ENCODE data around the gene ZAP70. TPM values are rescaled to one million over a fixed set of nuclear protein-coding genes. Genes with fewer than 3 reads are reported as not detected.

ZAP70 gene
- total and polyA plus RNA-seq, 2 donors (not counting 1 experiment from before 2014, with no cell fraction given), result not detected

DNA sequence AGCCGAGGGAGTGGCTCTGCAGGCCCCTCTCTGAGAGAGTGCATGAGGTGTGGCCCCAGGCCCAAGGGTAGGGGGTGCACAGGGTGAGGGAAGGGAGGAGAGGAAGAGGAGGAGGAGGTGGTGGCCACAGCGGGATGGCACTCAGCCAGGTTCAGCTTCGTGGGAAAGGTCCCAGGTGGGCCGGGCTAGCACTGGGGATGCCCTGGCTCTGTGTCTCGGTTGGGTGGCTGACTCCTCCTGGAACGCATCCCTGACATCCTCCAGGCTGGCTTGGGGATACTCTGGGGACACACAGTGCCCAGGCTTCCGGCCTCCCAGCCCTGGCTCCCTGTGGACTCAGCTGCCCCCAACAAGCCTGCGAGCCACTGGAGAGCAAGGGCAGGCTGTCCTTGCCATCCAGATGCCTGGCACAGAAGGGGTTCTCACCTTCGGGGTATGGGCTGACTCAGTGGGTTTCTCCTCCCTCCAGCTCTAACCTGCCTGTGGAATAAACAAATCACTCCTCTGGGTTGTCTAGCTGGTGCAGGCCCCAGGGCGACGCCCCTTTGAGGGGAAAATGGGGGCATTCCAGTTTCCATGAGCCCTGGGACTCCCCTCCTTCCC, 582 bp upstream of the ZAP70 start:
- H3K27me3 ChIP-seq (ENCODE audit: control insufficient read depth, insufficient read depth, low read length), result peaks cover 6% of the 10 kb centered on the region
- no peaks in the 10 kb centered on the region for H3K9me3 ChIP-seq (ENCODE audit: control insufficient read depth, insufficient read depth, low read depth, low read length)
- H3K4me2 ChIP-seq (ENCODE audit: extremely low read depth, insufficient read depth, low read length), result no peak overlapping the region
- no peak for TF ChIP-seq EZH2 (IDR thresholded peaks at IDR 0.05; ENCODE audit: low read length, missing control alignments)
- TF ChIP-seq CTCF (conservative IDR thresholded peaks at IDR 0.05 in 1 of 2, IDR thresholded peaks at IDR 0.05 in 1 of 2; ENCODE audit: low read depth in 1 of 2, low read length in 2 of 2), result no peak
- H2AFZ ChIP-seq (ENCODE audit: low read length), result no peak overlapping the region
- DNase-seq (ENCODE audit: low read depth in 2 of 2), result no peak
- H3K9ac ChIP-seq (ENCODE audit: insufficient read depth, low read length), result no peak overlapping the region
- no peak overlapping the region for H3K27ac ChIP-seq (ENCODE audit: insufficient read depth, low read length)
- H3K4me1 ChIP-seq (ENCODE audit: control insufficient read depth, extremely low read depth, insufficient read depth, low read length), result no peaks in the 10 kb centered on the region
- H4K20me1 ChIP-seq (ENCODE audit: control insufficient read depth, extremely low read depth, insufficient read depth, low read length), result no peaks in the 10 kb centered on the region
- no peak overlapping the region for H3K4me3 ChIP-seq (replicated peaks in 1 of 4; ENCODE audit: control extremely low read depth in 1 of 4, insufficient read depth in 1 of 4, low read depth in 3 of 4, low read length in 4 of 4)
- no peaks in the 10 kb centered on the region for H3K36me3 ChIP-seq (ENCODE audit: control insufficient read depth, insufficient read depth, low read length)
- no peaks in the 10 kb centered on the region for H3K79me2 ChIP-seq (ENCODE audit: control insufficient read depth, insufficient read depth, low read length)

DNA sequence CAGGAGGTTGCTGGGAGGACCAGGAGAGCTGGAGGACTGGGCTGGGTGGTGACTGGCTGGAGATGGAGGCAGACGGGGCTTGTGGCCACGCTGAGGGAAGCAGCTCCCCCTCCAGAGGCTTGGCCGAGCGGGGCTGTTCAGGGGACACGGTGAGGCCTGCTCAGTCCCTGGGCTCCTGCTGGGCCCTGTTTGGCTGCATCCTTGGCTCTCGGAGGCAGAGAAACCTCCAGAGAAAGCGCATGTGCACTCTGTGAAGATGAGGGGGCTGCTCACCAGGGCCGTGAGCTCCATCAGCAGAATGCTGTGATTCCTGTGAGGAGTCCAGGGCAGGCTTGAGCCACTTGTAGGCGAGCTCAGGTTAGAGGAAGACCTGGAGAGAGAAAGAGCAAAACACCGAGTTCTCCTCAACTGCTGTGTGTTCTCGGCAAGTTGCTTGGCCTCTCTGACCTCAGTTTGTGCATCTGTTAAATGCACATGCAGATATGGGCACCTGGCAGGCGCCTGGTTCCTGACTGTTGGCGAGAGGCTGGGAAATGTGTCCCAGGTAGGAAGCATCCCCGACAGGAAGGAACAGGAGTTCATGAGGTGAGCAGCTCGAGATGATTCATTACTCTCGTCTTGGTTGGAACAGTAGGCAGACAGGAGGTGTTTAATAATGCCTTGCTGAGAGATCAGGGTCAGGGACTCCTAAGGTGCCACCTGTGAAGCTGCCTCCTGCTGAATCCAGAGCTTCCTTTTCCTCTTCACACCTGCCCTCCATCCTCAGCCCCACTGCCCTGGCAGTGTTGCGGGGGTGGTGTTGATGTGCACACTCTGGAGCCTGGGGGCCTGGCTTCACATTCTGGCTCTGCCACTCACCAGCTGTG, 941 bp downstream of the ZAP70 start:
- Histone ChIP-seq H3K27me3 (ENCODE audit: control insufficient read depth, insufficient read depth, low read length) (no peaks in the 10 kb centered on the region), H3K4me2 (ENCODE audit: extremely low read depth, insufficient read depth, low read length) (no peak overlapping the region), H4K20me1 (ENCODE audit: control insufficient read depth, extremely low read depth, insufficient read depth, low read length) (no peaks in the 10 kb centered on the region), H3K79me2 (ENCODE audit: control insufficient read depth, insufficient read depth, low read length) (no peaks in the 10 kb centered on the region), H3K9me3 (ENCODE audit: control insufficient read depth, insufficient read depth, low read depth, low read length) (no peaks in the 10 kb centered on the region), H3K27ac (ENCODE audit: insufficient read depth, low read length) (no peak overlapping the region), H3K4me1 (ENCODE audit: control insufficient read depth, extremely low read depth, insufficient read depth, low read length) (no peaks in the 10 kb centered on the region), H3K9ac (ENCODE audit: insufficient read depth, low read length) (no peak overlapping the region), H3K4me3 (replicated peaks in 1 of 4; ENCODE audit: control extremely low read depth in 1 of 4, insufficient read depth in 1 of 4, low read depth in 3 of 4, low read length in 4 of 4) (no peak overlapping the region), H3K36me3 (ENCODE audit: control insufficient read depth, insufficient read depth, low read length) (no peaks in the 10 kb centered on the region), H2AFZ (ENCODE audit: low read length) (no peak overlapping the region)
- DNase-seq (ENCODE audit: low read depth in 2 of 2), result no peak
- TF ChIP-seq CTCF (conservative IDR thresholded peaks at IDR 0.05 in 1 of 2, IDR thresholded peaks at IDR 0.05 in 1 of 2; ENCODE audit: low read depth in 1 of 2, low read length in 2 of 2) (no peak), EZH2 (IDR thresholded peaks at IDR 0.05; ENCODE audit: low read length, missing control alignments) (no peak)

DNA sequence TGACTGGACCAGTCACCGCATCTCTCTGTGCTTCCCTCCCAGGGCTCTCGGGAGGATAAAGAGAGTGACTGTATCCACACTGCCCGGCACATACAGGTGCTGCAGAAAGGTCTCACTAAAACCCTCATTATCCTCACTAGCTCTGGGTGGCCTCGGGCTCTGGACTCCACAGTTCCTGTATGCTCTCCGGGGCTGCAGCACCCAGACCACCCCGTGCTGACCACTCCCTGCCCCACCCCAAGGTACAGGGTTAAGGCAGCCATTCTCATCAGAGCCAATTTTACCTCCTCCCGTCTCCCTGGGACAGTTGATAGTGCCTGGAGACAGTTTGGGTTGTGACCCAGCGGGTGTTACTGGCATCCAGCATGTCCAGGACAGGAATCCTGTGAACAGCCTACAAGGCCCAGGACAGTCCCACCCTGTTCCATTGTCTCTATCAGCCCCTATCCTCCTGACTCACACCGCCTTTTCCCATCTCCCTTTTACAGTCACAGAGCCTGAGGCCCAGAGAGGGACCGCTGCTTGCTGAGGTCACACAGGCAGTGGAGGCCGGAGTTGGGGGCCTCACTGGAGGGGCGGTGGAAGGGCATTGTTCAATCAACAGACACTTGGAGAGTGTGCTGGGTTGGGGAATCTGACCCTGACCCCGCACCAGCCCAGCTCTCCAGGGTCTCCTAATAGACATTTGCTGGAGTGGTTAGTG, 1.7 kb downstream of the ZAP70 start:
- Histone ChIP-seq H3K4me3 (replicated peaks in 1 of 4; ENCODE audit: control extremely low read depth in 1 of 4, insufficient read depth in 1 of 4, low read depth in 3 of 4, low read length in 4 of 4) (no peak overlapping the region), H3K9ac (ENCODE audit: insufficient read depth, low read length) (no peak overlapping the region), H3K79me2 (ENCODE audit: control insufficient read depth, insufficient read depth, low read length) (no peaks in the 10 kb centered on the region), H4K20me1 (ENCODE audit: control insufficient read depth, extremely low read depth, insufficient read depth, low read length) (no peaks in the 10 kb centered on the region), H2AFZ (ENCODE audit: low read length) (no peak overlapping the region), H3K4me1 (ENCODE audit: control insufficient read depth, extremely low read depth, insufficient read depth, low read length) (no peaks in the 10 kb centered on the region), H3K9me3 (ENCODE audit: control insufficient read depth, insufficient read depth, low read depth, low read length) (no peaks in the 10 kb centered on the region), H3K4me2 (ENCODE audit: extremely low read depth, insufficient read depth, low read length) (no peak overlapping the region), H3K27ac (ENCODE audit: insufficient read depth, low read length) (no peak overlapping the region), H3K36me3 (ENCODE audit: control insufficient read depth, insufficient read depth, low read length) (no peaks in the 10 kb centered on the region), H3K27me3 (ENCODE audit: control insufficient read depth, insufficient read depth, low read length) (no peaks in the 10 kb centered on the region)
- TF ChIP-seq EZH2 (IDR thresholded peaks at IDR 0.05; ENCODE audit: low read length, missing control alignments) (no peak), CTCF (conservative IDR thresholded peaks at IDR 0.05 in 1 of 2, IDR thresholded peaks at IDR 0.05 in 1 of 2; ENCODE audit: low read depth in 1 of 2, low read length in 2 of 2) (no peak)
- DNase-seq (ENCODE audit: low read depth in 2 of 2), result no peak

Data from fibroblast of lung (primary cell).